ENCODE measurements around the gene SOX8. TPM values are rescaled to one million over a fixed set of nuclear protein-coding genes. Genes with fewer than 3 reads are reported as not detected.

SOX8 gene
- polyA plus RNA-seq, 1 experiment, result 0.04 TPM

- Histone ChIP-seq H3K27me3 (ENCODE audit: control insufficient read depth, insufficient read depth, low read length) (no peaks in the 10 kb centered on the region), H3K4me3 (ENCODE audit: low read depth, low read length) (no peak overlapping the region), H3K36me3 (ENCODE audit: control insufficient read depth, insufficient read depth, low read length) (no peaks in the 10 kb centered on the region)
- DNase-seq (ENCODE audit: low read depth), result no peak
- TF ChIP-seq CTCF (IDR thresholded peaks at IDR 0.05; ENCODE audit: insufficient read depth, low read depth, low read length), result no peak
- POLR2A ChIA-PET, result no interaction called here
- CTCF ChIA-PET, result no interaction called here
These were observed 12.2 kb downstream of the SOX8 start for GRCh38 chr16:993731-994130.

- Histone ChIP-seq H3K36me3 (ENCODE audit: control insufficient read depth, insufficient read depth, low read length) (no peaks in the 10 kb centered on the region), H3K4me3 (ENCODE audit: low read depth, low read length) (no peak overlapping the region), H3K27me3 (ENCODE audit: control insufficient read depth, insufficient read depth, low read length) (no peaks in the 10 kb centered on the region)
- TF ChIP-seq CTCF (IDR thresholded peaks at IDR 0.05; ENCODE audit: insufficient read depth, low read depth, low read length), result no peak
- CTCF ChIA-PET, result interaction anchor here (1.8 kb wide), 1 partner anchor 14 kb away, joined by 4 read pairs; the partner anchor contains the start of gene SOX8
- no peak for DNase-seq (ENCODE audit: low read depth)
- POLR2A ChIA-PET, result no interaction called here
These were observed 13.5 kb downstream of the SOX8 start for GRCh38 chr16:995087-995486.

- no peak for TF ChIP-seq CTCF (IDR thresholded peaks at IDR 0.05; ENCODE audit: insufficient read depth, low read depth, low read length)
- ChIA-PET POLR2A (no interaction called here), CTCF (interaction anchor here (1.2 to 1.8 kb wide), 2 partner anchors 15 to 60 kb away, joined by 3 to 4 read pairs; partner anchors contain the start of gene SOX8)
- Histone ChIP-seq H3K36me3 (ENCODE audit: control insufficient read depth, insufficient read depth, low read length) (no peaks in the 10 kb centered on the region), H3K27me3 (ENCODE audit: control insufficient read depth, insufficient read depth, low read length) (no peaks in the 10 kb centered on the region), H3K4me3 (ENCODE audit: low read depth, low read length) (no peak overlapping the region)
- no peak for DNase-seq (ENCODE audit: low read depth)
These were observed 14.2 kb downstream of the SOX8 start for GRCh38 chr16:995783-996182.

- ChIA-PET POLR2A (no interaction called here), CTCF (interaction anchor here (1.2 kb wide), 1 partner anchor 59 kb away, joined by 3 read pairs; no protein-coding TSS in a partner anchor)
- Histone ChIP-seq H3K27me3 (ENCODE audit: control insufficient read depth, insufficient read depth, low read length) (no peaks in the 10 kb centered on the region; the same call in 1 of the 2 replicates), H3K36me3 (ENCODE audit: control insufficient read depth, insufficient read depth, low read length) (no peaks in the 10 kb centered on the region), H3K4me3 (ENCODE audit: low read depth, low read length) (no peak overlapping the region)
- no peak for TF ChIP-seq CTCF (IDR thresholded peaks at IDR 0.05; ENCODE audit: insufficient read depth, low read depth, low read length)
- DNase-seq (ENCODE audit: low read depth), result no peak
These were observed 15.1 kb downstream of the SOX8 start for GRCh38 chr16:996681-997080.

- Histone ChIP-seq H3K4me3 (ENCODE audit: low read depth, low read length) (no peak overlapping the region), H3K36me3 (ENCODE audit: control insufficient read depth, insufficient read depth, low read length) (no peaks in the 10 kb centered on the region), H3K27me3 (ENCODE audit: control insufficient read depth, insufficient read depth, low read length) (no peaks in the 10 kb centered on the region; the same call in 1 of the 2 replicates)
- CTCF ChIA-PET, result interaction anchor here (0.7 to 1.7 kb wide), 3 partner anchors 12 to 285 kb away, joined by 3 to 5 read pairs (median 4); no protein-coding TSS in a partner anchor
- DNase-seq (ENCODE audit: low read depth), result peak; percentile 9
- TF ChIP-seq CTCF (IDR thresholded peaks at IDR 0.05; ENCODE audit: insufficient read depth, low read depth, low read length), result no peak
- POLR2A ChIA-PET, result no interaction called here
These were observed 16.0 kb downstream of the SOX8 start for GRCh38 chr16:997440-998051.
